ENCODE data around the gene SLCO4A1. TPM values are rescaled to one million over a fixed set of nuclear protein-coding genes. Genes with fewer than 3 reads are reported as not detected.

The SLCO4A1 gene
- total and polyA plus RNA-seq, 12 donors, result 0.39 to 27.0 (median 4.9) TPM

DNA sequence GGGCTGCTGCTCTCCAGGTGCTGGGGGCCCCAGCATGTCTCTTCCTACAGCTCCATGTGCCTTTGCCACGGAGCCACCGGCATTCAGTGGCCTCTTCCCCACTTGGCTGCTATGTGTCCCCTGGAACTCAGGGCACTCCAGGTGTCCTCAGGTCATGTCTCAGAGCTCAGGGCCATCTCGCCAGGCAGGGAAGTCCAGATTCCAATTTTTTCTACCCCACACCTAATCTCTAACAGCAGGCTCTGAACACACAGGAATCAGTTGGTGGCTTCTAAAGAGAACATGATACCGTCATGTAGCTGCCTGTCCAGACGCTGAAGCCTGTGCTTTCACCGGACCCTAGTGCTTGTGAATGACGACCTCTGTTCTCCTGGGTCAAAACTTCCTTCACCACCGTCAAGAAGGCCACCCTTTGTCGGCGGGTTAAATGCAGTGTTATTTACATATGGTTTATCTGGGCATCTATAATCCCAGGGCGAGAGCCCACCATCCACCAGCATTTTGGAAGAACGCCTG is 4.2 kb upstream of the SLCO4A1 start:
- Histone ChIP-seq H3K27ac (no peak overlapping the region), H3K27me3 (peaks cover 5% of the 10 kb centered on the region), H3K4me1 (replicated peaks in 1 of 2) (peaks cover 12 to 17% of the 10 kb centered on the region in 2 donors), H3K9me3 (replicated peaks in 1 of 3) (no peaks in the 10 kb centered on the region), H3K36me3 (replicated peaks in 1 of 2) (no peaks in the 10 kb centered on the region), H3K4me3 (no peak overlapping the region)
- WGBS, 4 donors, result 75 to 89% (median 82%) methylated on average over 9 to 12 of the region's 12 CpGs
- no peak for DNase-seq
- TF ChIP-seq, protein P1, sequence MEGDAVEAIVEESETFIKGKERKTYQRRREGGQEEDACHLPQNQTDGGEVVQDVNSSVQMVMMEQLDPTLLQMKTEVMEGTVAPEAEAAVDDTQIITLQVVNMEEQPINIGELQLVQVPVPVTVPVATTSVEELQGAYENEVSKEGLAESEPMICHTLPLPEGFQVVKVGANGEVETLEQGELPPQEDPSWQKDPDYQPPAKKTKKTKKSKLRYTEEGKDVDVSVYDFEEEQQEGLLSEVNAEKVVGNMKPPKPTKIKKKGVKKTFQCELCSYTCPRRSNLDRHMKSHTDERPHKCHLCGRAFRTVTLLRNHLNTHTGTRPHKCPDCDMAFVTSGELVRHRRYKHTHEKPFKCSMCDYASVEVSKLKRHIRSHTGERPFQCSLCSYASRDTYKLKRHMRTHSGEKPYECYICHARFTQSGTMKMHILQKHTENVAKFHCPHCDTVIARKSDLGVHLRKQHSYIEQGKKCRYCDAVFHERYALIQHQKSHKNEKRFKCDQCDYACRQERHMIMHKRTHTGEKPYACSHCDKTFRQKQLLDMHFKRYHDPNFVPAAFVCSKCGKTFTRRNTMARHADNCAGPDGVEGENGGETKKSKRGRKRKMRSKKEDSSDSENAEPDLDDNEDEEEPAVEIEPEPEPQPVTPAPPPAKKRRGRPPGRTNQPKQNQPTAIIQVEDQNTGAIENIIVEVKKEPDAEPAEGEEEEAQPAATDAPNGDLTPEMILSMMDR (IDR thresholded peaks at IDR 0.05), result no peak
- TF ChIP-seq POLR2A (IDR thresholded peaks at IDR 0.05), result no peak
- intact Hi-C loops (cut with DNase I), result no loop called here

DNA sequence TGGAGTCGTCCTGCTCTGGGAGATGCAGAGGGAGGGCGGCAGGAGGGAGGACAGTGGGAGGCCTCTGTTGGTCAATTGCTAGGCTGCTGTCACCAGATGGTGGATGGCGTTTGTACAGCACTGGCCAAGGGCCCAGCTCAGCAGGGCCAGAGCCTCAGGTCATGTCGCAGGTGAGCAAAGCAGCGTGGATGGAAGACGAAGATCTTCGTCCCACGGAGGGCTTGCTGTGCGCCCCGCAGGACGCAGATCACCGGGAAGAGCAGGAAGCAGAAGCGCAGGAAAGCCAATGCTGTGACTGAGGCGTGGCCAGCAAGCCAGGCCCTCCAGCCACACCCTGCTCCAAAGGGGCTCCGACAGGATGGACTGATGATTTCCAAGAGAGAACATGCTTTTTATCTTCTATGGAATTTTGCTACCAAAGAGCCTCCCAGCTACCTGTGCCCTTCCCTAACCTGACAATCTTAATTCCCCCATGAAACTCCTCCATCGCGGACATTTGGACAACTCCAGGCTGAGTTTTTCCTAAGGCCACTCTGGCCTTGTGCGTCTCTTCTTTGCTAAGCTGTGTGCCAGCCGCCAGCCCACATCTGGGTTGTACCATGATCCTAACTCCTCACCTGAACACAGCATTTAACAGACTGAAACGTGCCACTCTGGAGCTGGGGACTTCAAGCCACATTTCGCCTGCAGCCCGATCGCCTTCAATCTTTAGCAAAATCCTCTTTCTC is 3.5 kb upstream of the SLCO4A1 start:
- Histone ChIP-seq H3K36me3 (replicated peaks in 1 of 2) (no peaks in the 10 kb centered on the region), H3K27ac (no peak overlapping the region), H3K27me3 (peaks cover 5% of the 10 kb centered on the region), H3K4me3 (no peak overlapping the region), H3K9me3 (replicated peaks in 1 of 3) (no peaks in the 10 kb centered on the region), H3K4me1 (replicated peaks in 1 of 2) (peaks cover 12 to 24% of the 10 kb centered on the region in 2 donors)
- DNase-seq, result no peak
- intact Hi-C loops (cut with DNase I), result no loop called here
- no peak for TF ChIP-seq POLR2A (IDR thresholded peaks at IDR 0.05)
- TF ChIP-seq, protein P1 (IDR thresholded peaks at IDR 0.05), result no peak
- 82 to 92% (median 88%) methylated on average over 22 to 23 of the region's 23 CpGs for WGBS, 4 donors

DNA sequence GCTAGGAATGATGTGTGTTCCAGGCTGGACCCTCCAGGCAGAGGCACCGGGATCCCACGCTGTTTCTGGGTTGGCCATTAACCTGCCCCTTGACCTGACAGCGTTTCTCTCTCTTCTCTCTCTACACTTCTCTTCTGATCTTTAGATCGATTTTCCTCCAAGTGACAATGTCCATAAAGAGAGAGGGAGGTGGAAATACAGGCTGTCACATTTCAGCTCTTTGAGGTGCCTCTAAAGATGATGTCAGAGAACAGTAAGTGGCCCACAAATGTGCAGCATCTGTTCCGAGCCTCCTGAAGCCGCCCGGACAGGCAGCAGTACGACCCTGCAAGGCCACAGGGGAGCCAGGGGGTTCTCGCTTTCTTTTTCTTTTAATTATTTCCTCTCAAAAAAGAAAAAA is 2.5 kb upstream of the SLCO4A1 start:
- Histone ChIP-seq H3K4me1 (replicated peaks in 1 of 2) (peaks cover 12 to 24% of the 10 kb centered on the region in 2 donors), H3K27me3 (peaks cover 5% of the 10 kb centered on the region), H3K36me3 (replicated peaks in 1 of 2) (no peaks in the 10 kb centered on the region), H3K9me3 (replicated peaks in 1 of 3) (no peaks in the 10 kb centered on the region), H3K27ac (no peak overlapping the region), H3K4me3 (no peak overlapping the region)
- intact Hi-C loops (cut with DNase I), result no loop called here
- TF ChIP-seq POLR2A (IDR thresholded peaks at IDR 0.05), result no peak
- TF ChIP-seq, protein P1 (IDR thresholded peaks at IDR 0.05), result no peak
- DNase-seq, result no peak
- WGBS, 4 donors, result 87 to 95% (median 89%) methylated on average over 9 of the region's 9 CpGs

DNA sequence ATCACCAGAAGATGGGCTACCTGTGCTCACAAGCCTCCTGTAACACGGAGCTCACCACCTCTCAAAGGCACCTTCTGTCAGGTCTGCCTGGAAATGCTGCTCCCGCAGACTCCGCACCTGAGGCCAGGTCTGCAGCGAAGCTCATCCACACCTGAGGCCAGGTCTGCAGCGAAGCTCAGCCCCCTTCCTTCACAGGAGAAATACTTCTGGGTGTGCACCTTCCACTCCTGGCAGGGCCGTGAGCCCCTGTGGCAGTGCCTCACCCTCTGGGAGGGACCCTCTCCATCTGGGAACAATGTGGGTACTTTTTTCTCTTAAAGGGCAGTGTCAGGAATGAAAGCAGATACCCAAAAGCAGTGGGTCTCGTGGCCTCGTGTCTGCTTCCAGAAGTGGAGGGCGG is 1.4 kb upstream of the SLCO4A1 start:
- H3K4me3 ChIP-seq, result no peak overlapping the region
- peaks cover 12 to 24% of the 10 kb centered on the region in 2 donors for H3K4me1 ChIP-seq (replicated peaks in 1 of 2)
- H3K27ac ChIP-seq, result no peak overlapping the region
- H3K9me3 ChIP-seq (replicated peaks in 1 of 3), result no peaks in the 10 kb centered on the region
- WGBS, 4 donors, result 73 to 95% (median 88%) methylated on average over 9 of the region's 9 CpGs
- no peak for DNase-seq
- TF ChIP-seq, protein P1 (IDR thresholded peaks at IDR 0.05), result no peak
- no peak for TF ChIP-seq POLR2A (IDR thresholded peaks at IDR 0.05)
- intact Hi-C loops (cut with DNase I), result no loop called here
- peaks cover 5% of the 10 kb centered on the region for H3K27me3 ChIP-seq
- H3K36me3 ChIP-seq (replicated peaks in 1 of 2), result no peaks in the 10 kb centered on the region

Measured in adrenal gland (tissue), 12 donors.